GM18519 (cell line): ENCODE measurements around the gene EPHA4.

Experiments
- ATAC-seq: cut with Tn5 transposase; IDR thresholded peaks from one replicate; pipeline ENCODE4 v1.9.1; 2021; ENCODE audit warnings: mild to moderate bottlenecking, moderate library complexity; ENCODE audit not compliant: unreplicated experiment, low FRiP score

The EPHA4 gene

DNA sequence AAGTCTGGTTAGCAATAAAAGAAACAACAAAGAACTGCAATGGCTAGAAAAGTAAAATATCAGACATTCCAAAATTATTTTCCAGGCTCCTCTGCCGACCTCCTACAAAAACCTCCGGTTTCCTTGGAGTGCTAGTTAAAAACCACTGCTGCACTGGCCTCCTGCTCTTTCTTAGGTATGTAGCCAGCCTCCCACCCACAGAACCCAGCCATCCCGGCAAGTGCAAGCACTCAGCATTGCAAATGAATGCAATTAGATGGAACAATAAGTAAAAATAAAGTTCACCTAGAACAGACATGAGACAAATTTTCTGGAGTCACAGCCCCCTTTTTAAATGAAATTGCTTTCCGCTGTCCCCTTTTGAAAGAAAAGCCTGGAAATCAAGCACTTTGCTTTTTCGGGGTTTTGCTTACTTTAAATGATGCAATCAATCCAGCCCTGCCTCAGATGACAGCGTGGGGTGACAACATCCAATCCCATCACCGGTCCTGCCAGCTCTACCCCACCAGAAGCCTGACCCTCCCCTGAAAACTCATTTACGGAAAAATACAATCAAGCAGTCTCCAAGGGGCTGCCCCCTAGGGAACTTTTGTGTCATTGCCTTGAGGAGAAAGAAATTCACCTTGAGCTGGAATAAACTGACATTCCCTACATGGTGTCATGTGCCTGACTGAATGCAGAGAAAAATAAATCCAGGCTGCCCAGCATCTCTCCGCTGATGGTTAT, 199.8 kb downstream of the EPHA4 start:
- no peak for ATAC-seq

- no peak for ATAC-seq
Observed at GRCh38 chr2:221371347-221371746, 200.8 kb downstream of the EPHA4 start.

GRCh38 chr2:221370857-221371211, 201.3 kb downstream of the EPHA4 start:
- no peak for ATAC-seq

DNA sequence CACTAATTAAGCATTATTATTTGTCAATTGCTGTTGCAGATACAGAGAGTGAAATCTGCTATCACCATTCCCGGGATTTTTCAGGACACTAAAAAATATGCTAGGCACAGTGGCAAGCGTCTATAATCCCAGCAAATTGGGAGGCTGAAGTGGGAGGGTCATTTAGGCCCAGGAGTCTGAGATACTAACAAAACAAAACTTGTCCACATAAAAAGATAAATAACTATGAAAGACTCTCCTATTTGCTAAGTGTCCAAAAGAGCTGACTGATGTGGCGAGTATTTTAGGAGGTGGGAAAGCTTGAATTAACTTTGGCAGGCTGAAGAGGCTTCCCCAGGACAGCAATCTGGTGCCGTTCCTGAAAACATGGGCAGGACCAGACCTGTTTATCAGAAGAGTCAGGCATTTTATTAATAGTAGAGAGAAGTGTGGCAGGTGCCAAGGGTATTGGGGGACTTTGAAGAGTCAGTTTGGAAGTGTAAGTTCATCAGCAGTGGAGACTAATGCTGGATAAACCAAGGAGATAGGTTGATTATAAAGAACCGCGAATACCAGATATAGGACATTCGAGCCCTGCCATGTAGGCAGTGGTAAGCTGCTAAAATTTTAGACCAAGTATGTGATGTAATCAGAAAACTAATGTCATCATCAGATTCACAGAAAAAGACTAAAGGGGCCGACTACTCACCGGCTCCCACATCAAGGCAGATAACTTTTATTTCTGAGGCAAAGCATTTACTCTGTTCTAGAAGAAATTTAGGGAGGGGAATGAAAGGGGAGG, 201.8 kb downstream of the EPHA4 start:
- ATAC-seq, result no peak
